Esophagus muscularis mucosa (tissue), 4 donors: ENCODE data around the gene RANBP3. TPM values are rescaled to one million over a fixed set of nuclear protein-coding genes. Genes with fewer than 3 reads are reported as not detected.

ENCODE experiments used
- DNase-seq: peaks from one replicate; pipeline ENCODE4 v3.0.0-alpha.2; 2017; ENCODE audit errors: extremely low spot score
- H3K27ac ChIP-seq, 4 donors: fragments of 200-600 bp; sonication (generic); replicated peaks in 1 of 4; 1 replicate in 3 of 4; 2 replicates in 1 of 4; pipeline ENCODE4 v1.5.1; 2016 to 2019; ENCODE audit warnings: mild to moderate bottlenecking in 1 of 4
- H3K27me3 ChIP-seq, 4 donors: fragments of 200-600 bp; sonication (generic); one replicate each; pipeline versions ENCODE4 v1.5.1 to v1.6.0; 2016 to 2019
- H3K36me3 ChIP-seq, 4 donors: fragments of 200-600 bp; sonication (generic); one replicate each; pipeline ENCODE4 v1.5.1; 2016 to 2019
- H3K4me1 ChIP-seq, 4 donors: fragments of 200-600 bp; sonication (generic); one replicate each; pipeline ENCODE4 v1.5.1; 2016 to 2019
- H3K4me3 ChIP-seq, 4 donors: fragments of 200-600 bp; sonication (generic); 1 replicate in 2 of 4; 2 replicates in 2 of 4; pipeline ENCODE4 v1.5.1; 2016 to 2019; ENCODE audit warnings: mild to moderate bottlenecking in 4 of 4, moderate library complexity in 1 of 4
- H3K9me3 ChIP-seq, 4 donors: fragments of 200-600 bp; sonication (generic); 1 replicate in 3 of 4; 2 replicates in 1 of 4; pipeline ENCODE4 v1.5.1; 2016 to 2019
- CTCF ChIP-seq, 3 experiments: fragments of 200-600 bp in 2 of 3; fragments of 450-650 bp in 1 of 3; sonication (generic) in 2 of 3; IDR thresholded peaks; one replicate each; pipeline ENCODE4 v1.5.1; 2017 to 2019; ENCODE audit warnings: antibody characterized with exemption in 3 of 3, mild to moderate bottlenecking in 2 of 3, moderate library complexity in 1 of 3
- EP300 ChIP-seq: sonication (generic); formaldehyde crosslinking; IDR thresholded peaks from one replicate; pipeline ENCODE4 v1.6.1; 2017; ENCODE audit warnings: antibody characterized with exemption
- POLR2A ChIP-seq: fragments of 450-650 bp; IDR thresholded peaks from one replicate; pipeline ENCODE4 v1.6.1; 2017; ENCODE audit warnings: antibody characterized with exemption, moderate library complexity, mild to moderate bottlenecking, low read depth
- POLR2AphosphoS5 ChIP-seq, 2 donors: sonication (generic); formaldehyde crosslinking; IDR thresholded peaks; one replicate each; pipeline ENCODE4 v1.6.1; 2017; ENCODE audit warnings: antibody characterized with exemption in 2 of 2
- WGBS: methylation state at CpG from one replicate; pipeline ENCODE4 v1.1.5; 2018; 5-methylcytosine and 5-hydroxymethylcytosine counted together
- intact Hi-C: fragments of 100-400 bp; cut with DNase I; formaldehyde crosslinking; loops from one replicate; pipeline ENCODE4 v1.15.1; 2023
- total RNA-seq, 4 donors: library from RNA; depleted of rRNA; stranded (reverse); fragments of >200 nt; gene quantifications; one replicate each; pipeline versions ENCODE4 v1.1.0 to v1.2.1, GENCODE V29; 2016

RANBP3 gene
- total RNA-seq, 4 donors from 2014 or later, result 92.2 to 127 (median 102) TPM

- no peak for DNase-seq
- Histone ChIP-seq H3K4me1 (peaks cover 9 to 22% (median 14%) of the 10 kb centered on the region in 4 donors), H3K27ac (no peak overlapping the region), H3K4me3 (no peak overlapping the region), H3K9me3 (no peaks in the 10 kb centered on the region), H3K36me3 (no peaks in the 10 kb centered on the region), H3K27me3 (no peaks in the 10 kb centered on the region)
- intact Hi-C loops, result loop anchor here (5.0 kb wide), 1 partner anchor 142 kb away; no protein-coding TSS in a partner anchor
- 86% methylated on average over 12 of the region's 12 CpGs for WGBS
- no peak for TF ChIP-seq CTCF (IDR thresholded peaks at IDR 0.05)
- no peak for TF ChIP-seq EP300
- TF ChIP-seq POLR2A, result no peak
- TF ChIP-seq POLR2AphosphoS5 (IDR thresholded peaks at IDR 0.05), result no peak
Measured at GRCh38 chr19:5985098-5985783, 7.3 kb upstream of the RANBP3 start.

GRCh38 chr19:5984600-5984999 is 6.7 kb upstream of the RANBP3 start:
- no peak for DNase-seq
- intact Hi-C loops, result no loop called here
- no peak for TF ChIP-seq CTCF (IDR thresholded peaks at IDR 0.05)
- no peak for TF ChIP-seq POLR2AphosphoS5 (IDR thresholded peaks at IDR 0.05)
- TF ChIP-seq EP300, result no peak
- no peak for TF ChIP-seq POLR2A
- H3K4me3 ChIP-seq, result no peak overlapping the region
- H3K27ac ChIP-seq, result no peak overlapping the region
- no peaks in the 10 kb centered on the region for H3K27me3 ChIP-seq
- WGBS, result 69% methylated on average over 3 of the region's 4 CpGs
- peaks cover 9 to 24% (median 19%) of the 10 kb centered on the region in 4 donors for H3K4me1 ChIP-seq
- H3K36me3 ChIP-seq, result no peaks in the 10 kb centered on the region
- H3K9me3 ChIP-seq, result no peaks in the 10 kb centered on the region

- Histone ChIP-seq H3K27ac (no peak overlapping the region), H3K4me3 (no peak overlapping the region), H3K36me3 (no peaks in the 10 kb centered on the region), H3K9me3 (no peaks in the 10 kb centered on the region), H3K4me1 (peaks cover 20 to 35% (median 30%) of the 10 kb centered on the region in 4 donors), H3K27me3 (no peaks in the 10 kb centered on the region)
- TF ChIP-seq POLR2AphosphoS5 (IDR thresholded peaks at IDR 0.05) (no peak), EP300 (no peak), CTCF (IDR thresholded peaks at IDR 0.05) (no peak), POLR2A (no peak)
- 71% methylated on average over 14 of the region's 14 CpGs for WGBS
- intact Hi-C loops, result no loop called here
- DNase-seq, result no peak
Measured at GRCh38 chr19:5983367-5983955, 5.5 kb upstream of the RANBP3 start.

- Histone ChIP-seq H3K36me3 (peaks cover 0 to 13% (median 8%) of the 10 kb centered on the region in 4 donors), H3K9me3 (no peaks in the 10 kb centered on the region), H3K27ac (peak overlapping the region; percentile 91 to 93 (median 92)), H3K27me3 (no peaks in the 10 kb centered on the region), H3K4me1 (peaks cover 41 to 57% (median 55%) of the 10 kb centered on the region in 4 donors), H3K4me3 (peak overlapping the region; percentile 75 to 99 (median 94))
- TF ChIP-seq POLR2A (no peak), POLR2AphosphoS5 (IDR thresholded peaks at IDR 0.05) (no peak), EP300 (no peak), CTCF (IDR thresholded peaks at IDR 0.05) (no peak)
- intact Hi-C loops, result no loop called here
- no peak for DNase-seq
- 76% methylated on average over 7 of the region's 33 CpGs for WGBS
Measured at GRCh38 chr19:5978606-5979552, 939 bp upstream of the RANBP3 start.
